Measurements from ENCODE around the gene CATSPERZ. TPM values are rescaled to one million over a fixed set of nuclear protein-coding genes. Genes with fewer than 3 reads are reported as not detected.

Gene CATSPERZ
- total RNA-seq, 4 donors from 2014 or later, result not detected

DNA sequence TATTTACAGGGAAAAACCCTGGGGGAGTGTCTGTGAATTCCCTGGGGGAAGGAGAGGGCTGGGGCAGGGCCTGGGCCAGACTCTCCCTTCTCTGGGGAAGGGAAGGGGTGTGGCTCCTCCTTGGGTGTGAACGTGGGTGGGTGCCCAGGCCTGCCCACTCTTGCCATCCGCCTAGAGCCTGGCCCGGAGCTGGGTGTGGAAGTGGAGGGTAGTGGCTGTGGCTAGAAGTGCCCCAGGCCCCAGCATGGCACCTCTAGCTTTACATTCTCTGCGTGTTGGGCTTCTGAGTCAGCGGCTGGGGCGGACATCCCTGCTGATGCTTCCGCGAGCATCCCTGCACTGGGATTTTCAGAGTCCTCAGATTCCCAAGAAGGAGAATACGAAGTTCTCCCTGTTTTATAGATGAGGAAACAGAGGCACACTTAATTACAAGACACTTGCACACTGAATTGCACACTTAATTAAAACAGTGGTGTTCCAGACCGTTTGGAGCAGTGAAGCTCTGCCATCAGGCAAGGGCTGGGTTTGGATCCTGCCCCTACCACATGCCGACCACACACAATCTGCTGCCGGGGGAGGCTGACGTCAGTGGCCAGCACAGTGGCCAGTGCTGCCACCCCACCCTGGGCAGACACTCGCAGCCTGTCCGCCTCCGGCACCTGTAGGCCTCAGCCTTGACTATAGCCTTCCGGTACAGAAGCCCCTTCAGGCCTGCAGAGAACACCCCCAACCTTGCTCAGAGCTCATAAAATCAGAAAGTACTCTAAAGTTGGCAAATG lies 23.3 kb upstream of the CATSPERZ start:
- Histone ChIP-seq H3K27me3 (no peaks in the 10 kb centered on the region), H3K36me3 (peaks cover 14% of the 10 kb centered on the region), H3K9me3 (no peaks in the 10 kb centered on the region), H3K27ac (peak overlapping the region; percentile 7), H3K4me3 (no peak overlapping the region), H3K4me1 (peaks cover 19% of the 10 kb centered on the region)
- WGBS, result 76% methylated on average over 6 of the region's 17 CpGs
- no peak for DNase-seq (ENCODE audit: low spot score in 2 of 2)
- TF ChIP-seq POLR2AphosphoS5 (IDR thresholded peaks at IDR 0.05) (no peak), POLR2A (IDR thresholded peaks at IDR 0.05) (no peak), EP300 (IDR thresholded peaks at IDR 0.05) (no peak)
- TF ChIP-seq, protein P1, sequence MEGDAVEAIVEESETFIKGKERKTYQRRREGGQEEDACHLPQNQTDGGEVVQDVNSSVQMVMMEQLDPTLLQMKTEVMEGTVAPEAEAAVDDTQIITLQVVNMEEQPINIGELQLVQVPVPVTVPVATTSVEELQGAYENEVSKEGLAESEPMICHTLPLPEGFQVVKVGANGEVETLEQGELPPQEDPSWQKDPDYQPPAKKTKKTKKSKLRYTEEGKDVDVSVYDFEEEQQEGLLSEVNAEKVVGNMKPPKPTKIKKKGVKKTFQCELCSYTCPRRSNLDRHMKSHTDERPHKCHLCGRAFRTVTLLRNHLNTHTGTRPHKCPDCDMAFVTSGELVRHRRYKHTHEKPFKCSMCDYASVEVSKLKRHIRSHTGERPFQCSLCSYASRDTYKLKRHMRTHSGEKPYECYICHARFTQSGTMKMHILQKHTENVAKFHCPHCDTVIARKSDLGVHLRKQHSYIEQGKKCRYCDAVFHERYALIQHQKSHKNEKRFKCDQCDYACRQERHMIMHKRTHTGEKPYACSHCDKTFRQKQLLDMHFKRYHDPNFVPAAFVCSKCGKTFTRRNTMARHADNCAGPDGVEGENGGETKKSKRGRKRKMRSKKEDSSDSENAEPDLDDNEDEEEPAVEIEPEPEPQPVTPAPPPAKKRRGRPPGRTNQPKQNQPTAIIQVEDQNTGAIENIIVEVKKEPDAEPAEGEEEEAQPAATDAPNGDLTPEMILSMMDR (IDR thresholded peaks at IDR 0.05), result no peak

DNA sequence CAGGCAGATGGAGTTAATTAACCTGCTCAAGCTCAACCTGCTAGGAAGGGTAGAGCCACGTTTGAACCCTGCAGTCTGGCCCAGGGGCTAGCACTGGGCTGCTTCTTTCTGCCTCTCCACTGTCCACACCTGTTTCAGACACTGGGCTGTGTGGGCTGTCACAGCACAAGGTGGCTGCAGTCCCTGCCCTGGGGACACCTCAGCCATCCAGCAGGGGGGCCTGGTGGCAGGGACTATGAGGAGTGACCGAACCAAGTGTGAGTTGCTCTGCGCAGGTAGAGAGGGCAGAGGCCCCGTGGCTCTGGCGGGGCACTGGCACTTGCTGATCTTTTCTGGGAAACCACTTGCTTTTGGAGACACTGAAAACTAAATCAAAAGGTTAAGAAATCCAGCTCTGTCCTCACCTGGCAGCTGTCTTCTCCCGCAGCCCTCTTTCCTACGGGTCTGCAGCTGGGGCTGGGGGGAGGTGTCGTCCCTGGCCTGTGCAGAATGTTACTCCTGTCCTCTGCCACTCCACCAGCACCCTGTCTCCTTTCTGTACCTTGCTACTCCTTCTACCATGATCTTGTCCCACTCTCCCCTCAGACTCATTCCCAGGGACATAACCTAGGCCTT lies 21.5 kb upstream of the CATSPERZ start:
- 88% methylated on average over 8 of the region's 8 CpGs for WGBS
- no peaks in the 10 kb centered on the region for H3K9me3 ChIP-seq
- peaks cover 14% of the 10 kb centered on the region for H3K36me3 ChIP-seq
- no peak for TF ChIP-seq POLR2A (IDR thresholded peaks at IDR 0.05)
- no peak for TF ChIP-seq POLR2AphosphoS5 (IDR thresholded peaks at IDR 0.05)
- TF ChIP-seq, protein P1 (IDR thresholded peaks at IDR 0.05), result no peak
- TF ChIP-seq EP300 (IDR thresholded peaks at IDR 0.05), result no peak
- H3K4me3 ChIP-seq, result no peak overlapping the region
- H3K27ac ChIP-seq, result no peak overlapping the region
- no peaks in the 10 kb centered on the region for H3K27me3 ChIP-seq
- peaks cover 23% of the 10 kb centered on the region for H3K4me1 ChIP-seq
- no peak for DNase-seq (ENCODE audit: low spot score in 2 of 2)

DNA sequence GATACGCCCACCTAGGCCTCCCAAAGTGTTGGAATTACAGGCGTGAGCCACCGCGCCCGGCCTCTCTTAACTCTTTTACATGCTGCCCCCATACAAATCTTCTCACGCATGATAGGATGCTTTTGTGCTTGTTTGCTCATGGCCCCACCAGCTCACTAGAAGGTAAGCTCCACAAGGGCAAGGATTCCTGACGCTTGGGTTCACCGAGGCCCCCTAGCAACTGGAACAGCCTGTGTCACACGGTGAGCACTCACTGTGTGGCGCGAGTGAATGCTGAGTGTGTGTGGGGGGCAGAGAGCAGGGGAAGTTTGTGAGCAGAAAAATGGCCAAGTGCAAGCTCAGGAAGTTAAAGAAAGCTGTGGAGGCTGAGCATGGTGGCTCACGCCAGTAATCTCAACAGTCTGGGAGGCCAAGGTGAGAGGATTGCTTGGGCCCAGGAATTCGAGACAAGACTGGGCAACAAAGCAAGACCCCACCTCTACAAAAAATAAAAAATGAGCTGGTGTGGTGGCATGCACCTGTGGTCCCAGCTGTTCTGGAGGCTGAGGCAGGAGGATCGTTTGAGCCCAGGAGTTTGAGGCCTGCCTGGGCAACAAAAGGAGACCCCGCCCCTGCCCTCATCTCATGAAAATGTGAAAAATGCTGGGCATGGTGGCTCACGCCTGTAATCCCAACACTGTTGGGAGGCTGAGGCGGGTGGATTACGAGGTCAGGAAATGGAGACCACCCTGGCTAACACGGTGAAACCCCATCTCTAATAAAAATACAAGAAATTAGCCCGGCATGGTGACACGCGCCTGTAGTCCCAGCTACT lies 18.0 kb upstream of the CATSPERZ start:
- H3K4me3 ChIP-seq, result no peak overlapping the region
- peaks cover 33% of the 10 kb centered on the region for H3K4me1 ChIP-seq
- 92% methylated on average over 22 of the region's 22 CpGs for WGBS
- H3K27ac ChIP-seq, result no peak overlapping the region
- no peaks in the 10 kb centered on the region for H3K27me3 ChIP-seq
- DNase-seq (ENCODE audit: low spot score in 2 of 2), result no peak
- H3K9me3 ChIP-seq, result no peaks in the 10 kb centered on the region
- H3K36me3 ChIP-seq, result peaks cover 9% of the 10 kb centered on the region
- no peak for TF ChIP-seq EP300 (IDR thresholded peaks at IDR 0.05)
- TF ChIP-seq POLR2AphosphoS5 (IDR thresholded peaks at IDR 0.05), result no peak
- TF ChIP-seq, protein P1 (IDR thresholded peaks at IDR 0.05), result no peak
- no peak for TF ChIP-seq POLR2A (IDR thresholded peaks at IDR 0.05)

DNA sequence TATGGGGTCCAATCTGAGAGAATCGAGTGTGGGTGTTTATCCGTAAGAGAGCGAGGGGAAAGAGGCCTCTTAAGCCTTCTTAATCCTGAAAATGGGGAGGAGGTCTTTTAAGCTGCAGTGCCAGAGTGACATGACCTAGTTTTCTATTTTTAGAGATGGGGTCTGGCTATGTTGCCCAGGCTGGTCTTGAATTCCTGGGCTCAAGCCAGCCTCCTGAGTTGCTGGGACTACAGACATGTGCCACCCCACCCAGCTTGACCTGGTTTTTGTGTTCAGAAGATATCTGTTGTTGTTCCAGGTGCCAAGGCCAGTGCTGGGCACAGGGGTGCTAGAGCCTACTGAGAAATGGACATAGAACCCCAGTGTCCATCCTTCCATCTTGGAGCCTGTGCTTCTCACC lies 17.1 kb upstream of the CATSPERZ start:
- Histone ChIP-seq H3K36me3 (peaks cover 9% of the 10 kb centered on the region), H3K4me1 (peaks cover 29% of the 10 kb centered on the region), H3K9me3 (no peaks in the 10 kb centered on the region), H3K4me3 (no peak overlapping the region), H3K27ac (no peak overlapping the region), H3K27me3 (no peaks in the 10 kb centered on the region)
- DNase-seq (ENCODE audit: low spot score in 2 of 2), result no peak
- 83% methylated on average over 3 of the region's 3 CpGs for WGBS
- TF ChIP-seq POLR2AphosphoS5 (IDR thresholded peaks at IDR 0.05) (no peak), EP300 (IDR thresholded peaks at IDR 0.05) (no peak), POLR2A (IDR thresholded peaks at IDR 0.05) (no peak)
- TF ChIP-seq, protein P1 (IDR thresholded peaks at IDR 0.05), result no peak
